K562 (cell line): ENCODE data around the gene CD22. TPM values are rescaled to one million over a fixed set of nuclear protein-coding genes. Genes with fewer than 3 reads are reported as not detected.

Source experiments
- ATF4 ChIP-seq: fragments of 450-650 bp; formaldehyde crosslinking; IDR thresholded peaks from 2 replicates; pipeline ENCODE4 v1.4.0; 2022; ENCODE audit warnings: mild to moderate bottlenecking, moderate library complexity
- CAMTA2 ChIP-seq: fragments of 250-450 bp; sonication (Bioruptor Pico); conservative IDR thresholded peaks from 2 replicates; pipeline ENCODE4 v1.5.1; 2022
- ELK1 ChIP-seq: sonication (generic); formaldehyde crosslinking; IDR thresholded peaks from 2 replicates; pipeline ENCODE4 v1.8.1; 2022; ENCODE audit warnings: missing genetic modification reagents
- GTF2A2 ChIP-seq: IDR thresholded peaks from 2 replicates; pipeline ENCODE4 v1.6.1; 2016; ENCODE audit warnings: mild to moderate bottlenecking, missing genetic modification characterization, missing compliant biosample characterization
- HDAC3 ChIP-seq: fragments of 450-650 bp; IDR thresholded peaks from 2 replicates; pipeline ENCODE4 v1.6.1; 2018; ENCODE audit warnings: borderline replicate concordance, mild to moderate bottlenecking, moderate library complexity; ENCODE audit not compliant: partially characterized antibody
- POLR2B ChIP-seq: fragments of 450-650 bp; IDR thresholded peaks from 2 replicates; pipeline ENCODE4 v1.6.1; 2018; ENCODE audit warnings: low read depth; ENCODE audit not compliant: partially characterized antibody
- POLR2H ChIP-seq: IDR thresholded peaks from 2 replicates; pipeline ENCODE4 v1.6.1; 2016; ENCODE audit warnings: missing genetic modification characterization, low read depth, mild to moderate bottlenecking, control low read depth, missing compliant biosample characterization, moderate library complexity
- SMARCA5 ChIP-seq: fragments of 450-650 bp; IDR thresholded peaks from 2 replicates; pipeline ENCODE4 v1.6.1; 2016
- SNIP1 ChIP-seq: fragments of 450-650 bp; IDR thresholded peaks from 2 replicates; pipeline ENCODE4 v1.7.1; 2017; ENCODE audit warnings: low read depth, mild to moderate bottlenecking
- SOX6 ChIP-seq: fragments of 450-650 bp; IDR thresholded peaks from 2 replicates; pipeline ENCODE4 v1.6.1; 2014; ENCODE audit warnings: mild to moderate bottlenecking
- ZC3H4 ChIP-seq: sonication (generic); formaldehyde crosslinking; IDR thresholded peaks from 2 replicates; pipeline ENCODE4 v1.9.0; 2021; ENCODE audit warnings: missing genetic modification reagents, borderline replicate concordance
- ZHX1 ChIP-seq: fragments of 150-350 bp; conservative IDR thresholded peaks from 2 replicates; pipeline ENCODE4 v1.6.1; 2014; ENCODE audit warnings: low read length
- ZNF212 ChIP-seq: fragments of 450-650 bp; formaldehyde crosslinking; IDR thresholded peaks from 2 replicates; pipeline ENCODE4 v1.4.0; 2020; ENCODE audit warnings: mild to moderate bottlenecking
- ZNF23 ChIP-seq: fragments of 250-450 bp; sonication (Bioruptor Pico); IDR thresholded peaks from 2 replicates; pipeline ENCODE4 v1.4.0; 2020; ENCODE audit warnings: mild to moderate bottlenecking
- ZNF239 ChIP-seq: fragments of 250-450 bp; sonication (Bioruptor Pico); IDR thresholded peaks from 2 replicates; pipeline ENCODE4 v1.4.0; 2020; ENCODE audit warnings: mild to moderate bottlenecking
- ZNF3 ChIP-seq: fragments of 250-450 bp; sonication (Bioruptor Pico); IDR thresholded peaks from 2 replicates; pipeline ENCODE4 v1.5.0; 2021; ENCODE audit warnings: mild to moderate bottlenecking, moderate library complexity
- ZSCAN32 ChIP-seq: fragments of 450-650 bp; formaldehyde crosslinking; IDR thresholded peaks from 2 replicates; pipeline ENCODE4 v1.4.0; 2020; ENCODE audit warnings: mild to moderate bottlenecking, moderate library complexity
- polyA plus RNA-seq, 8 experiments: library from polyadenylated mRNA; depleted of rRNA in 4 of 8; stranded (reverse) in 5 of 8; unstranded in 3 of 8; fragments of >200 nt; fragmentation: Nextera tagmentation in 2 of 8; fragmentation: Illumina TruSeq in 1 of 8; extraction: Ambion mirVana in 2 of 8; extraction: Trizol in 1 of 8; gene quantifications; 2 replicates each; pipeline versions ENCODE4 v1.2.1 to v1.2.3, GENCODE V29; 2011 to 2014; ENCODE audit warnings: inconsistent platforms in 1 of 8, missing spikeins in 1 of 8
- total RNA-seq, 7 experiments: library from RNA; depleted of rRNA in 6 of 7; stranded (reverse); fragments of >200 nt in 6 of 7; fragmentation: Illumina TruSeq in 2 of 7; extraction: Trizol in 2 of 7; gene quantifications; 2 replicates each; pipeline versions ENCODE4 v1.2.1 to v1.2.3, GENCODE V29; 2011 to 2021; ENCODE audit warnings: low replicate concordance in 1 of 7
- TF ChIP-seq, protein P1 (sequence below): fragments of 250-450 bp; sonication (Bioruptor Pico); IDR thresholded peaks from 2 replicates; pipeline ENCODE4 v1.5.0; 2021
- TF ChIP-seq, protein P2 (sequence below): fragments of 450-650 bp; IDR thresholded peaks from 2 replicates; pipeline ENCODE4 v1.7.0; 2016; ENCODE audit warnings: borderline replicate concordance
- TF ChIP-seq, protein P3 (sequence below): sonication (generic); formaldehyde crosslinking; IDR thresholded peaks from 2 replicates; pipeline ENCODE4 v1.8.1; 2023; ENCODE audit warnings: mild to moderate bottlenecking, missing genetic modification reagents

The CD22 gene
- total and polyA plus RNA-seq, 9 of the 15 experiments (the other 6 are each of a cell fraction or from before 2014, with no cell fraction given): 0.29 to 5.0 (median 3.5) TPM

GRCh38 chr19:35309481-35310279 is 19.3 kb upstream of the CD22 start (continued):
- TF ChIP-seq POLR2H (tag) (no peak), SMARCA5 (no peak), GTF2A2 (tag) (peak; percentile 76; the same call in 1 of the 2 replicates), ZNF239 (CRISPR knock-in tag) (no peak), HDAC3 (no peak), CAMTA2 (CRISPR knock-in tag) (no peak), ZNF212 (CRISPR knock-in tag) (no peak), ZC3H4 (CRISPR knock-in tag) (no peak), ZSCAN32 (no peak), ATF4 (no peak), ELK1 (CRISPR knock-in tag) (no peak), ZHX1 (no peak), ZNF3 (CRISPR knock-in tag) (no peak), ZNF23 (no peak), POLR2B (peak; percentile 12), SNIP1 (no peak), SOX6 (no peak)
- TF ChIP-seq, protein P1, sequence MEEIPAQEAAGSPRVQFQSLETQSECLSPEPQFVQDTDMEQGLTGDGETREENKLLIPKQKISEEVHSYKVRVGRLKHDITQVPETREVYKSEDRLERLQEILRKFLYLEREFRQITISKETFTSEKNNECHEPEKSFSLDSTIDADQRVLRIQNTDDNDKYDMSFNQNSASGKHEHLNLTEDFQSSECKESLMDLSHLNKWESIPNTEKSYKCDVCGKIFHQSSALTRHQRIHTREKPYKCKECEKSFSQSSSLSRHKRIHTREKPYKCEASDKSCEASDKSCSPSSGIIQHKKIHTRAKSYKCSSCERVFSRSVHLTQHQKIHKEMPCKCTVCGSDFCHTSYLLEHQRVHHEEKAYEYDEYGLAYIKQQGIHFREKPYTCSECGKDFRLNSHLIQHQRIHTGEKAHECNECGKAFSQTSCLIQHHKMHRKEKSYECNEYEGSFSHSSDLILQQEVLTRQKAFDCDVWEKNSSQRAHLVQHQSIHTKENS (CRISPR knock-in tag): no peak
- TF ChIP-seq, protein P2, sequence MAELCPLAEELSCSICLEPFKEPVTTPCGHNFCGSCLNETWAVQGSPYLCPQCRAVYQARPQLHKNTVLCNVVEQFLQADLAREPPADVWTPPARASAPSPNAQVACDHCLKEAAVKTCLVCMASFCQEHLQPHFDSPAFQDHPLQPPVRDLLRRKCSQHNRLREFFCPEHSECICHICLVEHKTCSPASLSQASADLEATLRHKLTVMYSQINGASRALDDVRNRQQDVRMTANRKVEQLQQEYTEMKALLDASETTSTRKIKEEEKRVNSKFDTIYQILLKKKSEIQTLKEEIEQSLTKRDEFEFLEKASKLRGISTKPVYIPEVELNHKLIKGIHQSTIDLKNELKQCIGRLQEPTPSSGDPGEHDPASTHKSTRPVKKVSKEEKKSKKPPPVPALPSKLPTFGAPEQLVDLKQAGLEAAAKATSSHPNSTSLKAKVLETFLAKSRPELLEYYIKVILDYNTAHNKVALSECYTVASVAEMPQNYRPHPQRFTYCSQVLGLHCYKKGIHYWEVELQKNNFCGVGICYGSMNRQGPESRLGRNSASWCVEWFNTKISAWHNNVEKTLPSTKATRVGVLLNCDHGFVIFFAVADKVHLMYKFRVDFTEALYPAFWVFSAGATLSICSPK: no peak
- TF ChIP-seq, protein P3, sequence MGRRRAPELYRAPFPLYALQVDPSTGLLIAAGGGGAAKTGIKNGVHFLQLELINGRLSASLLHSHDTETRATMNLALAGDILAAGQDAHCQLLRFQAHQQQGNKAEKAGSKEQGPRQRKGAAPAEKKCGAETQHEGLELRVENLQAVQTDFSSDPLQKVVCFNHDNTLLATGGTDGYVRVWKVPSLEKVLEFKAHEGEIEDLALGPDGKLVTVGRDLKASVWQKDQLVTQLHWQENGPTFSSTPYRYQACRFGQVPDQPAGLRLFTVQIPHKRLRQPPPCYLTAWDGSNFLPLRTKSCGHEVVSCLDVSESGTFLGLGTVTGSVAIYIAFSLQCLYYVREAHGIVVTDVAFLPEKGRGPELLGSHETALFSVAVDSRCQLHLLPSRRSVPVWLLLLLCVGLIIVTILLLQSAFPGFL (CRISPR knock-in tag): no peak
